Skeletal muscle satellite cell (primary cell): ENCODE measurements around the gene FOXD4L5. TPM values are rescaled to one million over a fixed set of nuclear protein-coding genes. Genes with fewer than 3 reads are reported as not detected.
"Not testable (repeated sequence)": the region's sequence is repeated elsewhere in the genome, so short reads cannot be mapped to it uniquely, and the experiment has no call there.

ENCODE experiments used
- H3K27me3 ChIP-seq: 2 replicates; pipeline ENCODE4 v1.7.0; 2013; ENCODE audit warnings: low read length; ENCODE audit not compliant: control insufficient read depth, insufficient read depth
- H3K36me3 ChIP-seq: 2 replicates; pipeline ENCODE4 v1.7.0; 2013; ENCODE audit warnings: mild to moderate bottlenecking, control low read depth, low read length; ENCODE audit not compliant: insufficient read depth
- H3K4me1 ChIP-seq: 2 replicates; pipeline ENCODE4 v1.7.0; 2013; ENCODE audit warnings: low read length; ENCODE audit not compliant: control insufficient read depth, insufficient read depth
- H3K4me2 ChIP-seq: 2 replicates; pipeline ENCODE4 v1.7.0; 2013; ENCODE audit warnings: mild to moderate bottlenecking, low read length
- H3K4me3 ChIP-seq: 2 replicates; pipeline ENCODE4 v1.7.0; 2013; ENCODE audit warnings: low read length
- H3K9ac ChIP-seq: 2 replicates; pipeline ENCODE4 v1.7.0; 2013; ENCODE audit warnings: mild to moderate bottlenecking, low read depth, low read length, moderate library complexity
- H3K9me3 ChIP-seq: replicated peaks from 2 replicates; pipeline ENCODE4 v1.7.0; 2013; ENCODE audit warnings: mild to moderate bottlenecking, control low read depth, low read length
- small RNA-seq: library from RNA; depleted of rRNA; stranded (forward); fragments of <200 nt; gene quantifications from one replicate; pipeline ENCODE3, GENCODE V24; 2012
- total RNA-seq: library from RNA; depleted of rRNA; stranded (reverse); fragments of >200 nt; gene quantifications from 2 replicates; pipeline ENCODE4 v1.2.3, GENCODE V29; 2012; rRNA removed

FOXD4L5 gene
- under 0.01 TPM in 1 of 2 replicates, not detected in the other for total RNA-seq

DNA sequence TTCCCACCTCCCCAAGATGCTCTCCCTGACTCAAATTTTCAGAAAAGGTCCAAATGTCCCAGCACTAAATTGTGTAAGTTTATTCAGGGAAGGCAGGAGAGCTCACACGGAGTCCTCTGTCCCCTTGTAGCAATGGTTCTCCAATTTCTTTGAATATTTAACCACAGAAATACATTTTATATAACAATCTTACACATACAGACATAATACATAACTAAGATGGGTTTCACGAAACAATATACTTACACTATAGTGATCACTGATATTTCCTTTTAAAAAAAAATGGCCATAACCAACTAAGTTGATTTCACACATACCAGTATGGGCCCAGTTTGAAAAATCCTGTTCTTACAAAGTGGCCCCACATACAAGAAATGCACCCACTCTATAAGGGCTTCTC, at the start of gene FOXD4L5:
TSS of gene FOXD4L5 (minus strand) at position 101 of the 400 bp plus-strand sequence. CDS start 832 bp downstream, outside the sequence.
- not testable (repeated sequence) for H3K9ac ChIP-seq, H3K4me1 ChIP-seq, H3K36me3 ChIP-seq, H3K27me3 ChIP-seq, H3K4me3 ChIP-seq, H3K9me3 ChIP-seq, H3K4me2 ChIP-seq

DNA sequence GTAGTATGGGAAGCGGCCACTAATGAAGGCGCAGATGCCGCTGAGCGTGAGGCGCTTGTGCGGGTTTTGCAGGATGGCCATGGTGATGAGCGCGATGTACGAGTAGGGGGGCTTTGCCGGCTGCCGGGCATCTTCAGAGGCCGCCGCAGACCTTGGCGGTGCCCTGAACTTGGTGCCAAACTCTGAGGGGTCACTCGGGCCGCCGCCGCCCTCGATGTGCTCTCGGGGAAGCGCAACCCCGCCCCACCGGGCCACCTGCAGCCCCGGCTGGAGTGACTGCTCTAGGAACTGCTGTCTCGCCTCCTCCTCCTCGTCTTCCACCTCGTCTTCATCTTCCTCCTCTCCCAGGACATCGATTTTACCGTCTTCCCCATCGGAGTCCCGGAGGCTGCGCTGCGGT, 1.1 kb downstream of the FOXD4L5 start:
- H3K4me3 ChIP-seq, H3K9me3 ChIP-seq, H3K4me1 ChIP-seq, H3K36me3 ChIP-seq, H3K27me3 ChIP-seq, H3K4me2 ChIP-seq, H3K9ac ChIP-seq: not testable (repeated sequence)

DNA sequence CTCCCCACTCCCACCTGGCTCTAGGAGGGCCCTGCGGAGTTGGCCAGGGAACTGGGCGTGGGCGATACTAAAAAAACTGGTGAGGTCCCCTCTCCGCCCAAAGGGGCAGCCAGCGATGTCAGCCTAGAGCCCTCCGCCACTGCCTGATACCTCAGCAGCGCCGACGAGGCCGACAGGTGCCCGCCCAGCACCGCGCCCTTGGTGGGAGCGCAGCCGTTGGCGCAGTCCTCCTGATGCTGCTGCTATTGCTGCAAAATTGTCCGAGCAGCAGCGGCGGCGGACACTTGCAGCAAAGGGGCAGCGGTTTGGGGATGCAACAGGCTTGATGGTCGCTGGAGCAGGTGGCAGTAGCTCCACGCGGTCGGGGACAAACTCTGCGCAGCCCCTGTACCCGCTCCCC, 2.0 kb downstream of the FOXD4L5 start:
- not testable (repeated sequence) for H3K27me3 ChIP-seq, H3K9me3 ChIP-seq, H3K4me2 ChIP-seq, H3K9ac ChIP-seq, H3K4me1 ChIP-seq, H3K4me3 ChIP-seq, H3K36me3 ChIP-seq

Small RNA genes within 50 kb of the gene (small RNA-seq; reads per million reads assigned to genes)
- not detected for gene IGKV1OR9-1
